SKM-1 (cell line): ENCODE data around the gene PIP4K2B.

Experiments used
- DNase-seq: peaks from one replicate; lab custom pipeline; 2025; ENCODE audit not compliant: unreplicated experiment; lab: John Stamatoyannopoulos, UW

Gene PIP4K2B

GRCh38 chr17:38779965-38780752, 19.2 kb downstream of the PIP4K2B start:
- no peak for DNase-seq

DNA sequence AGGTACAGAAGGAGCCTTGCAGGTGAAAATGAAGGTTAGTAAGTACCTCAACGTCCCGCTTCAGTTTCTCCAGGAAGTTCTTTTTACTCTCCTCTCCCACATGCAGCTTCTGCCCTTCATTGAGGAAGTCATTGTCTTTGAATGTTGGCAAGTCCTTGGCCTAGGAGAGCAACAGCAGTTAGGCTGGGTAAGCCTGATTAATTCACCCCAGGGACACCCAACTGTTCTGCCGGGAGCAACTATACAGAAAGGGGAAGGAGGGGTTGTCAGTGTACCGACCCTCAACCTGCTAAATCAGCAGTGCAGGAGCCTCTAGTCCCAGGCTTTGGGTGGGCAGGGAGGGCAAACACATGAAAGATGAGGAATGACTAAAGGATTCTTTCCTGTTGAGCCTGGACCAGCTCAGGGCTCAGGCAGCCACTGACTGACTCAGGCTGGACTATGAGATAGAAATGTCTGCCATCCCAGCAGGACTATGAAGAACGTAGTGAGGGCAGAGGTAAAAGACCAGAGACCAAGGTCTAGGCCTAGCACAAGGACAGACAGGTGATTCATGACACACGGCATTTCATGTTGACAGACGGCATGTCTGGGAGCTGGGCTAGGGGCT, 21.6 kb downstream of the PIP4K2B start:
- no peak for DNase-seq

- no peak for DNase-seq
Observed at GRCh38 chr17:38773258-38773657, 26.1 kb downstream of the PIP4K2B start.

- DNase-seq: no peak
Observed at GRCh38 chr17:38768417-38768816, 30.9 kb downstream of the PIP4K2B start.

- DNase-seq: no peak
Observed at GRCh38 chr17:38766341-38766740, 33.0 kb downstream of the PIP4K2B start.

DNA sequence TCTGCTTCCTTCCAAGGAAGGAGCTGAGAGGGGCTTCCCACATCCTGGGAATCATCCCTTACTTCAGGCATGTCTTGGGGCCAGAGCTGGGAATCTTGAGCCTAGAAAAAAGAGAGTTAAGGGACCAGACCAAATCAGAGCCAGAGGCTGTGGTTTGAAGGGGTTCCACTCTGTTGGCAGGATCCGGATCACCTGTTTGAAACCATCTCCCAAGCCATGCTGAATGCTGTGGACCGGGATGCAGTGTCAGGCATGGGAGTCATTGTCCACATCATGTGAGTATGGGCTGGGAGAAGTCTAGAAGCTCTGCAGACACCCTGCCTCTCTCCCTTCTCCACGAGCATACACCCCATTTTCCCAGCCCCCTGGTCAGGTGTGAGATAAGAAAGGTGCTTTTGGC, 37.1 kb downstream of the PIP4K2B start:
- no peak for DNase-seq

- no peak for DNase-seq
Observed at GRCh38 chr17:38761612-38762011, 37.7 kb downstream of the PIP4K2B start.

DNA sequence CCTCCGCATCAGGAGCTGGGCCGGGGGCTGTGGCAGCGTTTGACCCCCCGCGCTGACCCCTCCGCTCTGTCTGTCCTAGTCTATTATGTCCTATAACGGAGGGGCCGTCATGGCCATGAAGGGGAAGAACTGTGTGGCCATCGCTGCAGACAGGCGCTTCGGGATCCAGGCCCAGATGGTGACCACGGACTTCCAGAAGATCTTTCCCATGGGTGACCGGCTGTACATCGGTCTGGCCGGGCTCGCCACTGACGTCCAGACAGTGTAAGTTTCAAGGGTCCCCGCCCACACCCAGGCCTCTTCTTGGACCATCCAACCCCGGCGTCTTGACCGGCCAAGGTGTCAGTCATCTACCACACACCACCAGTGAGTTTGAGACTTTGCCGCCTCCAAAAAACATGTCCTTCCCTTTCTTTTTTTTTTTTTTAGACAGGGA, 46.3 kb downstream of the PIP4K2B start:
- DNase-seq: no peak

GRCh38 chr17:38752308-38753070, 46.9 kb downstream of the PIP4K2B start, which contains the start of gene PSMB3:
TSS of gene PSMB3 (plus strand) at chr17:38752741. CDS start at chr17:38752827, 86 bp downstream.
- DNase-seq: peak; percentile 100

GRCh38 chr17:38751808-38752307, 47.5 kb downstream of the PIP4K2B start:
- peak; percentile 60 for DNase-seq

DNA sequence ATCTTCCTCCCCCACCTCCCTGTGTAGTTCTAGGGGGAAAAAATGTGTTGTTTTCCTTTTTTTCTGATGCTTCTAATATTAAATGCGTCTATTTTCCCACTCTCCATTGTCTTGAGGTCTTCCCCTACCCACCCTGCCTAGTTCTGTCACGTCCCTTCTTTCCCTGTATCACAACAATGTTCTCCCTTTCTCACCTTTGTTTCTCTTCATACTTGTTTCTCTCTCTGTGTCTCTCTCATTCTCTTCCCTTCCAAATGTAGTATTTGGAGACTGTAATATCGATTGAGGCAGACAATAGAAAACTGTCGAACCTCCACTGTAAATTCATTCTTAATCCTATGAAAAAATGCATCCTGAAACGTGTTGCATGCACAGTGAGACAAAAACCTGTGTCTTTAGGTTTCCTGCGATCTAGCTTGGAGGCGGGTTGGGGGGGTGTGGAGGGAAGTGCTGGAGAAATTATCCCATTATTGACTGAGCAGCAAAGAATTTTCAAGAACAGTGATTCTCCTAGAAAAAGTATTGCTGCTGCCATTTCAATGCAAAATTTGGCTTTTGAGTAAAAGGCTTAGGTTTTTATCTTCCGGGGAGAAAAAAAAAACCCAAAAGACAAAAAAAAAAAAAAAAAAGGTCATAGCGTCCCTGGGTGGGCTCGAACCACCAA, 48.1 kb downstream of the PIP4K2B start:
- no peak for DNase-seq

DNA sequence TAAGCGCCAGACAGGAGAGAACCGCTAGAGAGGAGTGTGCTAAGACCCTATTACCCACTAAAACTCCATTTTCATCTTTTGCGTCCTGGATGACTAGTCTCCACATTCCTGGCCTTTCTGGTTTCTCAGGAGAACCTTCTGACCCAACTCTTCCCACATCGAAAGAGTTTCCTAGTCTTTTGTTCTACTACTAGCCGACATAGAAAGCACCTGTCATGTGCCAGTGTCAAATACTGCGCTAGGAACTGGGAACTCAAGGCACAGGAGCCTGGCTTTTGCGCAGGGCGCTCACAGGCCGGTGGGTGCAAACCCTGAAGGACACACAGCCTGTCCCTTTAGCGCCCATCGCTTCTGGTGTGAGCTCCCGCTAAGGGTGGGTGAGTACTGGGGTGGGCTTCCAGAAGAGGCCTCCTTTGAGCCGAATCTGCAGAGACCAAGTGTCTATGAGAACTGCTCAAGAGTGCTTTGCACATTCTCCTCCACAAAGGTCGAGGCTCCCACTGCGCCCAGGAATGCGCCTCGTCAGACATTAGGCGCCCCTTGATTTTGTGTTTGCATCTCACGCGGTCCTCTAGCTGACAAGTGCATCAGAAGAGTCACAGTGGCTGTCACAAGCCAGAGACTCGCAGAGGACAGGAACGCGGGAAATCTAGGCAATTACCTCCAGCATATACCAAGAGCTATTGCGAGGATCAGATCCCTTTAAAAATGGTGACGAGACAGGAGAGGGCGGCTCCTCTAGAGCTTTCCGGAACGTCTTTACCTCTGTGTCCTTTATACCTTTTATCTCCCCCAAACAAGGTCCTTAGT, 48.8 kb downstream of the PIP4K2B start:
- no peak for DNase-seq

DNA sequence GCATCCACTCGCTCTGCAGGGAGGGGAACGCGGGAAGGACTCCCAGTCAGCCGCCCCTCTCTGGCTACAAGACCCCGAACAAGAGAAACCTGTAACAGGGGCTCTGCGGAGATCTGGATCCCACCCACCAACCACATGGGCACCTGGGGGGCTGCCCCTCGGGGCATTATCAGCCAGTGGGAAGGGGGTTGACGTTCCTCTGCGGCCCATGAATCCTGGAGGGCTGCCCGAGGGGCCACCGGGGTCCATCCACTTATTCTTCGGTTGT, 49.4 kb downstream of the PIP4K2B start:
- DNase-seq: no peak

DNA sequence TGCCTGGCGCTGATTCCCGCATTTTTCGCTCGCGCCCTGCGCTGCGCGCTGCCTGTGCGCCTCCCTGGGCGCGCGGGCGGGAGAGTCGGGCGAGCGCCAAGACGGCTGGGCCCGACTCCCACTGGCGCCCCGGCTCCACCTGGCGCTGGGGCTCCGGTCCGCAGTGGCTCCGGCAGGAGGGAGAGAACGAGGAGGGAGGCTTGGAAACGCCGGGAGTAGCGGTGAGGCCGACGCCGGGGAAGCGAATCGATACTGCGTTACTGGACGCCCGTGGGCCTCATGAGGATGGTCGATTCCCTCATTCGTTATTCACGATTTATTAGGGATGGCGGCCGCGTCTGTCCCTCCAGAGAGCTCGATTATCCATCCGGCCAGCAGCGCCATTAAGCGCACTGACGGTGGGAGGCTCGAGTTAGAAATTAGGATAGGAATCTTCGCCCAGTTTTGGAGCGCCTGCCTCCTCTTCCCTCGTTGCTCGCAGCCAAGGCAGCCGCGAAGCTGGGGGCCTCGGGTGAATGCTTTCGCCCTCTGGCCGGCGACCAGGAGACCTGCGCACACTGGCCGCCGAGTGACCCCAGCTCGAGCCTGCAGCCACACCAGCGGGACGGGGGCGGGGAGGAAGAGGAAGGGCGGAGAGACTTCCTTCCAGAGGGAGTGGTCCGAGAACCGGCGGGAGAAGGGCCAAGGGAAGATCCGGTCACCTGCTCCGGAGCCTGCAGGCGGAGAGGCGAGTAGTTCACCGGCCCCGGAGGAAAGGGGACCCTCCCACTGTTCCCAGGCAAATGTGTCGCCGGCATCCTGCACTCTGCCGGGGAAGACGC, 49.9 kb downstream of the PIP4K2B start:
- DNase-seq: no peak

DNA sequence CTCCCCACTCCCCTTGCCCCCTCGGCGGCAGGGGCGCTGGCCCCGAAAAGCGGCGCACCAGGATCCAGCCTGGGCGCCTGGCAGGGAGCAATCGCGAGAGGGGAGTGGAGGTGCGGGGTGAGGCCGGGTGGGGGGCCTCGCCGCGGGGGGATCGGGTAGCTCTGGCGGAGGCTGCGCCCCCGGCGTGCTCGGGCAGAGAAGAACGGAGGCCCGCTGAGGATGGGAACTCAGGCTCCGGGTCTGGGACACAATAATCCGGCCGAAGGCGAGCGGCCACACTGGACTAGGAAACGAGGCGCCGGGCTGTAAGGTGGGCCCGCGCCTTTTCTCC, 50.5 kb downstream of the PIP4K2B start:
- DNase-seq: no peak

DNA sequence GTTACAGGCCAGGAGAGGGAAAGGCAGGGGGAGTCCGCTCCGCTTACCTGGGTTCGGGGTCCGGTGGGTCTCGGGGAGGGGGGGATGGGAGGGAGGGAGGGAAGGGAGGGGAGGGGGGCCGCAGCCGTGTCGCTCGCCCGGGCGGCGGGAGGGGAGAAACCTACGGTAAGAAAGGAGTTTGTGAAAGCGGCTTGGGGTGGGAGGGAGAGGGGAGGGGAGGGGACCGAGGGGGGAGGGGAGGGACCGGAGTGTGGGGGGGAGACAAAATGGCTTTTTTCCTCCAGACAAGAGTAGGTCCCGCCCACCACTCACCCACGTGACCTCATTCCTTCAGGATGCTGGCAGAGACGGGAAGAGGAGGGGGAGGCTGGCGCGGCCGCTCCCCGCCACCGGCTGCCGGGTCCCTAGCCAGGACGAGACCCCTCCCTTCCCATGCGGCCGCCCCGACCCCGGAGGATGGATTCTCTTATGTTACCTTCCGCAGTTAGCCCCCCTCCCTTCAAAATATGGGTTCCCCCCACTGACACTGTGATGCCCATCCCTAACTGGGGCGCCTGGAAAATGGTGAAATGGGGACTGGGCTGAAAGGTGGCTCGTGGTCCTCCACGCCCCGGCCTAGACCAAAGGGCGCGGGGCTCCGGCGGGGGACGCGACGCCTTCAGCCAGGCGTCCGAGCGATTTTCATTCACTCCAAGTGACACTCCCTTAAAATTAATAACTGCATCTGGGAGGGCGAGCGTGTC, 51.0 kb downstream of the PIP4K2B start, which contains the start of gene PCGF2:
Gene PCGF2, minus strand, starts transcription at position 188 of the 743 bp plus-strand sequence. CDS start 7,934 bp downstream, outside the sequence.
- DNase-seq: no peak

DNA sequence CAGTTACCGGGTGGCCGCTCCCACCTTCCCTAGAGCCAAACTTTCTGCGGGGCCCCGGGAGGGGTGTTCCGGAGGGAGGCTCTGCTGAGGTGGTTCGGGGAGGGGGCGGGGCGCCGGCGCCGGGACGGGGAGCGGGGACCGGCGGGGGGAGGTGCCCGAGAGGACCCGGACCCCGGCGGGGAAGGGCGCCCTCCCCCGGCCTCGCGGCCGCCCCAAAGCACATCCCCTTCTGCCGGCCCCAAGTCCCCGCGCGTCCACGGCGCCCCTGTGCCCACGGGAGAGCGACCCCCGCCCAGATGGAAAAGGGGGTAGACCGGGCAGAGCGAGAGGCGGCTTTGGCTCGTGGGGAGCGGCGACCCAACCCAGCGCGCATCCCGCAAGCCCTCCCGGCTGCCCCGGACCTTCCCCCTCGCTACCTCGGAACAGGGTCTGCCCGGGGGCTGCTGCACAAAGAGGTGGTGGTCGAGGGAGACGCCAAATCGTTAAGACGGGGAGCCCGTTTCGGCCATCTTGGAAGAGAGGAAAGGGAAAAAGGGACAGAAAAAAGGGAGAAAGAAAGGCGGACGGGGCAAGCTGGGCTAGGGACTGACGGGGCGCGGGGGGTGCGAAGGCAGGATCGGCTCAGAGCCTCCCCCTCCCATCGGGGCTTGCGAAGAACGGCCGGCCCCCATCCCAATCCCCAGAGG, 51.8 kb downstream of the PIP4K2B start:
- DNase-seq: no peak

DNA sequence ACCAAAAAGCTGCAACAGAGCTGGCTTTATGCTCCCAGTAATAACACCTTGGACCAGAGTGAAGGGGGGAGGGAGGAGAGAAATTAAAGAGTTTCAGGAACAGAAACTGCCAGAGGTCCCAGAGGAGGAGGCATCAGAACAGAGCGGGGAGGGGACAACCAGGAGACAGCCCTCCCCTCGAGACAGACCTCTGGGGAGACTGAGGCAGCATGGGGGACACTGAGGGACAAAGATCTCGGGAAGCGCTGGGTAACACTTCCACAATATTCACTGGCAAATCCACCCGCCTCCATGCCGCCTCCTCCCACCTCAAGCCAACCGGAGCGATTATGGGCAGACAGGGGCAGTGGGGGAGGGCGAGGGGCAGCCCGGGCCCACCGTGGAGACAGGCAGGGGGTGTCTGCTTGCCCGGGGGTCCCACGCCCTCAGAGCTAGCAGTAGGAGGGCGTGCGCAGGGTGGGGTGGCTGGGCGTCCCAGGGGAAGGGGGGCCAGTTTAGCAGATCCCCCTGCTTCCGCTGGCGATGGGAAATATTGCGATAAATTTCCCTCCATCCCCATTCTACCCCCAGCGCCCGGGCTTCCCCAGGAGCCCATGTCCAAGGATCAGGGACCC, 52.4 kb downstream of the PIP4K2B start:
- no peak for DNase-seq
